Panc1 (cell line): ENCODE measurements around the gene PDE9A. TPM values are rescaled to one million over a fixed set of nuclear protein-coding genes. Genes with fewer than 3 reads are reported as not detected.

Source experiments
- ATAC-seq: fragments of 200-7000 bp; cut with Tn5 transposase; 2 replicates; pipeline ENCODE4 v1.9.1; 2020; ENCODE audit warnings: mild to moderate bottlenecking, moderate library complexity
- BruUV-seq: library from RNA; stranded (reverse); fragments of 400-500 nt; replicated peaks from 2 replicates; lab custom pipeline; 2021; lab: Mats Ljungman, UMichigan
- CTCF ChIA-PET: fragments of 300-600 bp; sonication (Branson Sonifier 250); formaldehyde crosslinking; loops from one replicate; lab custom pipeline; 2022; ENCODE audit warnings: antibody characterized with exemption; lab: Charles Lee
- POLR2A ChIA-PET: fragments of 300-600 bp; sonication (Branson Sonifier 250); formaldehyde crosslinking; loops from one replicate; lab custom pipeline; 2022; ENCODE audit warnings: antibody characterized with exemption; lab: Charles Lee
- DNase-seq: peaks from one replicate; pipeline ENCODE4 v3.0.0-alpha.2; 2010; ENCODE audit warnings: low read depth, low spot score
- H3K27ac ChIP-seq: 2 replicates; pipeline ENCODE4 v1.5.1; 2011; ENCODE audit warnings: mild to moderate bottlenecking, low read length, inconsistent platforms
- H3K27me3 ChIP-seq: fragments of 200-500 bp; sonication (Bioruptor generic); 2 replicates; pipeline ENCODE4 v1.6.0; 2014; ENCODE audit warnings: low read length, inconsistent platforms; ENCODE audit not compliant: control insufficient read depth, insufficient read depth
- H3K36me3 ChIP-seq: fragments of 200-500 bp; sonication (Bioruptor generic); 2 replicates; pipeline ENCODE4 v1.5.1; 2014; ENCODE audit warnings: inconsistent platforms, mild to moderate bottlenecking, low read length, moderate library complexity; ENCODE audit not compliant: control insufficient read depth, insufficient read depth
- H3K4me1 ChIP-seq: 2 replicates; pipeline ENCODE4 v1.5.1; 2011; ENCODE audit warnings: inconsistent platforms, mild to moderate bottlenecking, low read length, moderate library complexity; ENCODE audit not compliant: control insufficient read depth, insufficient read depth
- H3K4me3 ChIP-seq, 2 experiments: 2 replicates each; pipeline ENCODE4 v1.5.1; 2011 to 2012; ENCODE audit warnings: low read depth in 2 of 2, low read length in 2 of 2, mild to moderate bottlenecking in 2 of 2, inconsistent platforms in 1 of 2, moderate library complexity in 1 of 2
- H3K9me3 ChIP-seq: fragments of 200-500 bp; sonication (Bioruptor generic); 2 replicates; pipeline ENCODE4 v1.5.1; 2014; ENCODE audit warnings: low read depth, mild to moderate bottlenecking, inconsistent platforms, low read length, moderate library complexity; ENCODE audit not compliant: control insufficient read depth, insufficient read depth
- POLR2AphosphoS5 ChIP-seq: IDR thresholded peaks from 2 replicates; pipeline ENCODE4 v1.6.1; 2012; ENCODE audit warnings: mild to moderate bottlenecking, low read depth, low read length, moderate library complexity
- SIN3A ChIP-seq: IDR thresholded peaks from 2 replicates; pipeline ENCODE4 v1.6.1; 2012; ENCODE audit warnings: low read depth, mild to moderate bottlenecking, low read length, moderate library complexity, borderline replicate concordance; ENCODE audit not compliant: insufficient read depth
- TCF7L2 ChIP-seq: IDR thresholded peaks from 2 replicates; pipeline ENCODE4 v1.6.1; 2011; ENCODE audit warnings: mild to moderate bottlenecking, low read depth, low read length, inconsistent platforms
- in situ Hi-C: cut with HindIII; loops from 2 replicates; pipeline ENCODE4 v1.10.0; 2016; ENCODE audit warnings: low sequenced_read_pairs, low pct_unique_long_range_greater_than_20kb
- intact Hi-C: fragments of 100-400 bp; cut with micrococcal nuclease; formaldehyde crosslinking; loops from one replicate; pipeline ENCODE4 v1.10.0; 2022; ENCODE audit not compliant: unreplicated experiment
- total RNA-seq: library from RNA; stranded (reverse); gene quantifications from one replicate; pipeline ENCODE4 v1.2.1, GENCODE V29; 2021; ENCODE audit not compliant: unreplicated experiment
- TF ChIP-seq, protein P1 (sequence below): fragments of 450-650 bp; IDR thresholded peaks from 2 replicates; pipeline ENCODE4 v1.5.1; 2017; ENCODE audit warnings: mild to moderate bottlenecking
- TF ChIP-seq, protein P2 (sequence below), 2 experiments: IDR thresholded peaks; 2 replicates each; pipeline ENCODE4 v1.6.1; 2011 to 2012; ENCODE audit warnings: low read depth in 2 of 2, control low read depth in 1 of 2, low read length in 1 of 2, mild to moderate bottlenecking in 1 of 2, moderate library complexity in 1 of 2; ENCODE audit not compliant: insufficient read depth in 1 of 2

PDE9A gene
- total RNA-seq, 1 experiment from 2014 or later: 0.72 TPM

DNA sequence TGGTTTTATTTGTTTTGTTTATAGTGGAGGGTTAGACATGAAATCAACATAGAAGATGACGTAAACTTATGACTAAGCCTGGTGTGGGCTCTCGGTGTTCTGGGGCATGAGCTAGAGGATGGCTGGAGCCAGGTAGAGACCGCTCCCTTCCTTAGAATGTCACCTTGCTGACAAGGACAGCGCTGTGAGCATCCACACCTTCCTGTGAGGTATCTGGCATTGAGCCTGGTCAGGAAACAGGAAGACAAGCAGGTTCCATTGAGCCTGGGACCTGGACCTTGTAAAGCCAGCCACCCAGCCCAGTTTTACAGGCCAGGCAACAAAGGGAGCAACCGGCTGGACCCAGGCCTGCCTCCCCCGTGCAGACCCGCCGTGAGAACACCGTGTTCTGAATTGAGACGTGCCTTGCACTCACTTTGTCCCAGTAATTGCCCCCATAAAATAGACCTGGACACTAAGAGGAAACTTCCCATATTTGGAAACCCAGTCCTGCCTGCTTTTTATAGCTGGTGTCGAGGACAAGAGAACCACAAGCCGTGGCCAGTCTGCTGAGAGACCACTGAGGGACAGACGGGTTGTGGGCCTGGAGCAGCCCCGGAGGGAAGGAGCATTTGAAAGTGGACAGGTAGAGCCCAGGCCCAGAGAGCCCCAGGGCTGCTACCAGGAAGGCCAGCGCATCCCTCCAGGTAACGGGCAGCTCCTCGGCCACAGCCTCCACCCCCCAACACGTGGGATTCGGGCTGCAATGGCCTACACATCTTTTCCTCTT, 78.0 kb downstream of the PDE9A start:
- Histone ChIP-seq H3K27ac (no peak overlapping the region), H3K4me3 (no peak overlapping the region), H3K36me3 (no peaks in the 10 kb centered on the region), H3K4me1 (no peaks in the 10 kb centered on the region), H3K27me3 (no peaks in the 10 kb centered on the region; the same call in 1 of the 2 replicates), H3K9me3 (no peaks in the 10 kb centered on the region)
- no TSS peak for BruUV-seq
- ChIA-PET CTCF (no interaction called here), POLR2A (no interaction called here)
- in situ Hi-C loops: no loop called here
- no peak for ATAC-seq
- no peak for DNase-seq
- intact Hi-C loops: no loop called here
- TF ChIP-seq, protein P1, sequence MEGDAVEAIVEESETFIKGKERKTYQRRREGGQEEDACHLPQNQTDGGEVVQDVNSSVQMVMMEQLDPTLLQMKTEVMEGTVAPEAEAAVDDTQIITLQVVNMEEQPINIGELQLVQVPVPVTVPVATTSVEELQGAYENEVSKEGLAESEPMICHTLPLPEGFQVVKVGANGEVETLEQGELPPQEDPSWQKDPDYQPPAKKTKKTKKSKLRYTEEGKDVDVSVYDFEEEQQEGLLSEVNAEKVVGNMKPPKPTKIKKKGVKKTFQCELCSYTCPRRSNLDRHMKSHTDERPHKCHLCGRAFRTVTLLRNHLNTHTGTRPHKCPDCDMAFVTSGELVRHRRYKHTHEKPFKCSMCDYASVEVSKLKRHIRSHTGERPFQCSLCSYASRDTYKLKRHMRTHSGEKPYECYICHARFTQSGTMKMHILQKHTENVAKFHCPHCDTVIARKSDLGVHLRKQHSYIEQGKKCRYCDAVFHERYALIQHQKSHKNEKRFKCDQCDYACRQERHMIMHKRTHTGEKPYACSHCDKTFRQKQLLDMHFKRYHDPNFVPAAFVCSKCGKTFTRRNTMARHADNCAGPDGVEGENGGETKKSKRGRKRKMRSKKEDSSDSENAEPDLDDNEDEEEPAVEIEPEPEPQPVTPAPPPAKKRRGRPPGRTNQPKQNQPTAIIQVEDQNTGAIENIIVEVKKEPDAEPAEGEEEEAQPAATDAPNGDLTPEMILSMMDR: no peak
- TF ChIP-seq SIN3A (no peak), POLR2AphosphoS5 (no peak), TCF7L2 (no peak)
- TF ChIP-seq, protein P2, sequence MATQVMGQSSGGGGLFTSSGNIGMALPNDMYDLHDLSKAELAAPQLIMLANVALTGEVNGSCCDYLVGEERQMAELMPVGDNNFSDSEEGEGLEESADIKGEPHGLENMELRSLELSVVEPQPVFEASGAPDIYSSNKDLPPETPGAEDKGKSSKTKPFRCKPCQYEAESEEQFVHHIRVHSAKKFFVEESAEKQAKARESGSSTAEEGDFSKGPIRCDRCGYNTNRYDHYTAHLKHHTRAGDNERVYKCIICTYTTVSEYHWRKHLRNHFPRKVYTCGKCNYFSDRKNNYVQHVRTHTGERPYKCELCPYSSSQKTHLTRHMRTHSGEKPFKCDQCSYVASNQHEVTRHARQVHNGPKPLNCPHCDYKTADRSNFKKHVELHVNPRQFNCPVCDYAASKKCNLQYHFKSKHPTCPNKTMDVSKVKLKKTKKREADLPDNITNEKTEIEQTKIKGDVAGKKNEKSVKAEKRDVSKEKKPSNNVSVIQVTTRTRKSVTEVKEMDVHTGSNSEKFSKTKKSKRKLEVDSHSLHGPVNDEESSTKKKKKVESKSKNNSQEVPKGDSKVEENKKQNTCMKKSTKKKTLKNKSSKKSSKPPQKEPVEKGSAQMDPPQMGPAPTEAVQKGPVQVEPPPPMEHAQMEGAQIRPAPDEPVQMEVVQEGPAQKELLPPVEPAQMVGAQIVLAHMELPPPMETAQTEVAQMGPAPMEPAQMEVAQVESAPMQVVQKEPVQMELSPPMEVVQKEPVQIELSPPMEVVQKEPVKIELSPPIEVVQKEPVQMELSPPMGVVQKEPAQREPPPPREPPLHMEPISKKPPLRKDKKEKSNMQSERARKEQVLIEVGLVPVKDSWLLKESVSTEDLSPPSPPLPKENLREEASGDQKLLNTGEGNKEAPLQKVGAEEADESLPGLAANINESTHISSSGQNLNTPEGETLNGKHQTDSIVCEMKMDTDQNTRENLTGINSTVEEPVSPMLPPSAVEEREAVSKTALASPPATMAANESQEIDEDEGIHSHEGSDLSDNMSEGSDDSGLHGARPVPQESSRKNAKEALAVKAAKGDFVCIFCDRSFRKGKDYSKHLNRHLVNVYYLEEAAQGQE (IDR thresholded peaks at IDR 0.05; ENCODE audit: insufficient read depth in 1 of 2, low read depth in 2 of 2, low read length in 1 of 2): no peak

DNA sequence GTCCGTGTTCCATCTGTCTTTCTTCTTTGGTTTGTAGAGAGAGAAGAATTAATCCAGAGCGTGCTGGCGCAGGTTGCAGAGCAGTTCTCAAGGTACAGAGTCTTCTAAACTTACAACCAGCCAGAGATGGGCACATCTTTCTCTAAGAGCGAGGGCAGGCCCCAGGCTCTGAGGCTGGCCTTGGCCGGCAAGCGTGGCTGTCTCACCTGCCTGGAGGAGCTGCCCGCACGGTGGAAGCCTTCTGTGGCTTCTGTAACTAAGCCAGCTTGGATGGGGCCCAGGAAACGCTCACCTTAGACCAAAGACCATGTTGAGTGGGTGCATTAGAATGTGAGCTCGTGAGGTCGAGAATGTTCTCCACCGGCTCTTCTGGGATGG, 78.6 kb downstream of the PDE9A start:
- no peak for DNase-seq

More for the DNA sequence above, 78.6 kb downstream of the PDE9A start:
- Histone ChIP-seq H3K36me3 (no peaks in the 10 kb centered on the region), H3K27me3 (no peaks in the 10 kb centered on the region; the same call in 1 of the 2 replicates), H3K4me1 (no peaks in the 10 kb centered on the region), H3K4me3 (no peak overlapping the region), H3K27ac (no peak overlapping the region), H3K9me3 (no peaks in the 10 kb centered on the region)
- POLR2A ChIA-PET: no interaction called here
- intact Hi-C loops (no loop called here), in situ Hi-C loops (no loop called here)
- CTCF ChIA-PET: no interaction called here
- TF ChIP-seq, protein P1: no peak
- TF ChIP-seq, protein P2 (IDR thresholded peaks at IDR 0.05; ENCODE audit: insufficient read depth in 1 of 2, low read depth in 2 of 2, low read length in 1 of 2): no peak
- no peak for TF ChIP-seq SIN3A
- no peak for TF ChIP-seq POLR2AphosphoS5
- TF ChIP-seq TCF7L2: no peak
- ATAC-seq: no peak
- no TSS peak for BruUV-seq
